A673 (cell line): ENCODE measurements around the gene ALDH1L2. TPM values are rescaled to one million over a fixed set of nuclear protein-coding genes. Genes with fewer than 3 reads are reported as not detected.

Experiments used
- BruUV-seq: library from RNA; stranded (reverse); fragments of 400-500 nt; replicated peaks from 2 replicates; lab custom pipeline; 2021; lab: Mats Ljungman, UMichigan
- CTCF ChIA-PET: fragments of 300-600 bp; sonication (Branson Sonifier 250); formaldehyde crosslinking; loops from one replicate; lab custom pipeline; 2022; ENCODE audit warnings: antibody characterized with exemption; lab: Charles Lee
- POLR2A ChIA-PET: fragments of 300-600 bp; sonication (Branson Sonifier 250); formaldehyde crosslinking; loops from one replicate; lab custom pipeline; 2022; ENCODE audit warnings: antibody characterized with exemption; ENCODE audit not compliant: low non-redundant PET; lab: Charles Lee
- DNase-seq: peaks from one replicate; pipeline ENCODE4 v3.0.0-alpha.2; 2015; ENCODE audit warnings: low spot score
- H3K27ac ChIP-seq: fragments of 200-600 bp; sonication (generic); 2 replicates; pipeline ENCODE4 v1.5.1; 2016; ENCODE audit warnings: mixed run types, low read depth, mild to moderate bottlenecking, mixed read lengths, antibody characterized with exemption, low read length; ENCODE audit not compliant: poor library complexity, severe bottlenecking
- H3K27me3 ChIP-seq: fragments of 200-600 bp; sonication (generic); replicated peaks from 2 replicates; pipeline ENCODE4 v1.6.1; 2017; ENCODE audit warnings: mixed run types, low read depth, mild to moderate bottlenecking, mixed read lengths, antibody characterized with exemption, low read length; ENCODE audit not compliant: insufficient read depth, poor library complexity
- H3K36me3 ChIP-seq: fragments of 200-600 bp; sonication (generic); 2 replicates; pipeline ENCODE4 v1.6.1; 2016; ENCODE audit warnings: mixed run types, mild to moderate bottlenecking, mixed read lengths, antibody characterized with exemption, low read length; ENCODE audit not compliant: insufficient read depth, poor library complexity, severe bottlenecking
- H3K4me1 ChIP-seq: fragments of 200-600 bp; sonication (generic); 2 replicates; pipeline ENCODE4 v1.6.1; 2017; ENCODE audit warnings: mixed run types, mild to moderate bottlenecking, mixed read lengths, antibody characterized with exemption, low read length; ENCODE audit not compliant: insufficient read depth, poor library complexity, severe bottlenecking
- H3K4me3 ChIP-seq: fragments of 200-600 bp; sonication (generic); 2 replicates; pipeline ENCODE4 v1.5.1; 2016; ENCODE audit warnings: low read depth, mixed run types, mild to moderate bottlenecking, mixed read lengths, low read length; ENCODE audit not compliant: poor library complexity, severe bottlenecking
- H3K9me3 ChIP-seq: fragments of 200-600 bp; sonication (generic); 2 replicates; pipeline ENCODE4 v1.6.1; 2016; ENCODE audit warnings: mixed run types, low read depth, mild to moderate bottlenecking, mixed read lengths, antibody characterized with exemption, low read length; ENCODE audit not compliant: poor library complexity, severe bottlenecking
- EZH2 ChIP-seq: fragments of 200-600 bp; sonication (generic); IDR thresholded peaks from 2 replicates; pipeline ENCODE4 v1.6.1; 2017; ENCODE audit warnings: borderline replicate concordance, low read depth, mild to moderate bottlenecking, mixed read lengths, antibody characterized with exemption, low read length; ENCODE audit not compliant: poor library complexity, severe bottlenecking
- intact Hi-C: fragments of 100-400 bp; cut with micrococcal nuclease; formaldehyde crosslinking; loops from one replicate; pipeline ENCODE4 v1.10.0; 2022; ENCODE audit not compliant: unreplicated experiment
- total RNA-seq: library from RNA; stranded (reverse); gene quantifications from 2 replicates; pipeline ENCODE4 v1.2.3, GENCODE V29; 2021
- TF ChIP-seq, protein P1 (sequence below): fragments of 300-800, 200-600 bp; sonication (generic); conservative IDR thresholded peaks from 2 replicates; pipeline ENCODE4 v1.5.1; 2017; ENCODE audit warnings: low read depth, mild to moderate bottlenecking, antibody characterized with exemption, low read length, moderate library complexity, mixed read lengths

ALDH1L2 gene
- total RNA-seq, 1 experiment from 2014 or later, result 3.4 TPM

DNA sequence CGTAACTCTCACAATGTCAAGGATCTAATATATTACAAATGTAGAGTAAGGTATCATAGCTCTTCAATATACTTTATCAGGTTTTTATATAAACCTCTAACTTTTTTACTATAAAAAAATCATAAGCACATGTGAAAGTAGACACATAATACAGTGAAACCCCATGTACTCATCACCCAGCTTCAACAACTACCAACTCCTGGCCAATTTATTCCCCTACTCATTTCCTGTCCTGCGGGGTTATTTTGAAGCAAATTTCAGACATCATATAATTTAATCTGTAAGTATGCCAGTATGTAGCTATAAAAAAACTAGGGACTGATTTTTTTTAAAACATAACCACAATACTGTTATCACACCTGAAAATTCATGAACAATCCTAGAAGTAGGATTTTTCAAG lies 50.4 kb downstream of the ALDH1L2 start:
- H3K4me1 ChIP-seq, result no peaks in the 10 kb centered on the region
- no peak for TF ChIP-seq EZH2
- TF ChIP-seq, protein P1, sequence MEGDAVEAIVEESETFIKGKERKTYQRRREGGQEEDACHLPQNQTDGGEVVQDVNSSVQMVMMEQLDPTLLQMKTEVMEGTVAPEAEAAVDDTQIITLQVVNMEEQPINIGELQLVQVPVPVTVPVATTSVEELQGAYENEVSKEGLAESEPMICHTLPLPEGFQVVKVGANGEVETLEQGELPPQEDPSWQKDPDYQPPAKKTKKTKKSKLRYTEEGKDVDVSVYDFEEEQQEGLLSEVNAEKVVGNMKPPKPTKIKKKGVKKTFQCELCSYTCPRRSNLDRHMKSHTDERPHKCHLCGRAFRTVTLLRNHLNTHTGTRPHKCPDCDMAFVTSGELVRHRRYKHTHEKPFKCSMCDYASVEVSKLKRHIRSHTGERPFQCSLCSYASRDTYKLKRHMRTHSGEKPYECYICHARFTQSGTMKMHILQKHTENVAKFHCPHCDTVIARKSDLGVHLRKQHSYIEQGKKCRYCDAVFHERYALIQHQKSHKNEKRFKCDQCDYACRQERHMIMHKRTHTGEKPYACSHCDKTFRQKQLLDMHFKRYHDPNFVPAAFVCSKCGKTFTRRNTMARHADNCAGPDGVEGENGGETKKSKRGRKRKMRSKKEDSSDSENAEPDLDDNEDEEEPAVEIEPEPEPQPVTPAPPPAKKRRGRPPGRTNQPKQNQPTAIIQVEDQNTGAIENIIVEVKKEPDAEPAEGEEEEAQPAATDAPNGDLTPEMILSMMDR, result no peak
- H3K4me3 ChIP-seq, result no peak overlapping the region
- intact Hi-C loops, result no loop called here
- H3K36me3 ChIP-seq, result no peaks in the 10 kb centered on the region
- no peaks in the 10 kb centered on the region for H3K27me3 ChIP-seq
- ChIA-PET POLR2A (no interaction called here), CTCF (no interaction called here)
- no TSS peak for BruUV-seq
- H3K27ac ChIP-seq, result no peak overlapping the region
- H3K9me3 ChIP-seq, result no peaks in the 10 kb centered on the region
- no peak for DNase-seq

DNA sequence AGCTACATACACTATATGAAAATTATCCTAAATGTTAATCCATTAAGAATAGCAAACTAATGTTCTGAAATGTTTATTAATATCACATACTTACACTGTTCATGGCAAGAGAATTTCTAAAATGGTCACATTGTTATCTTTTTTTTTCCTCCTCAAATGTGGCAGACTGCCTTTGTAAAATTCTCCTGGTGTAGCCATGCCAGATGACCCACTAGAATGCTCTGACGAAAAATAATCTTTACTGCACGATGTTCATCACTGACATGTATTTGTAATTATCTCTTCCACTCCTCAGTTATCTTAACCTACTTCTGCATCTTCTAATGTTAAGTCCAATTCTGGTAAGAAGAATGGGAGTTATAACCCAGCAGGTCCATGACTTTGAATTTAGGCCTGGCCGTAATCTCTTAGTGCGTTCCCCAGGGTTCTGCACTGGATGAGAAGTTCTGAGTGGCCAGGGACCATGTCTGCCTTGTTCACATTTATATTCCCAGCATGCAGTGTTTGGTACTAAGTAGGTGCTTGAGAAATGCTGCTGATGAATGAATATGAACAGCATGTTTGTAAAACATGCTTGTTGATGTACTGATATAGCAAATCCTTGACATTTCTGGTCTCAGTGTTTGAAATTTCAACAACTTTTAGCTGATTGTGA lies 51.4 kb downstream of the ALDH1L2 start:
- Histone ChIP-seq H3K4me3 (no peak overlapping the region), H3K9me3 (no peaks in the 10 kb centered on the region), H3K36me3 (no peaks in the 10 kb centered on the region), H3K27me3 (no peaks in the 10 kb centered on the region), H3K27ac (no peak overlapping the region), H3K4me1 (no peaks in the 10 kb centered on the region)
- intact Hi-C loops, result no loop called here
- no TSS peak for BruUV-seq
- no peak for TF ChIP-seq EZH2
- TF ChIP-seq, protein P1, result no peak
- CTCF ChIA-PET, result no interaction called here
- POLR2A ChIA-PET, result no interaction called here
- no peak for DNase-seq

DNA sequence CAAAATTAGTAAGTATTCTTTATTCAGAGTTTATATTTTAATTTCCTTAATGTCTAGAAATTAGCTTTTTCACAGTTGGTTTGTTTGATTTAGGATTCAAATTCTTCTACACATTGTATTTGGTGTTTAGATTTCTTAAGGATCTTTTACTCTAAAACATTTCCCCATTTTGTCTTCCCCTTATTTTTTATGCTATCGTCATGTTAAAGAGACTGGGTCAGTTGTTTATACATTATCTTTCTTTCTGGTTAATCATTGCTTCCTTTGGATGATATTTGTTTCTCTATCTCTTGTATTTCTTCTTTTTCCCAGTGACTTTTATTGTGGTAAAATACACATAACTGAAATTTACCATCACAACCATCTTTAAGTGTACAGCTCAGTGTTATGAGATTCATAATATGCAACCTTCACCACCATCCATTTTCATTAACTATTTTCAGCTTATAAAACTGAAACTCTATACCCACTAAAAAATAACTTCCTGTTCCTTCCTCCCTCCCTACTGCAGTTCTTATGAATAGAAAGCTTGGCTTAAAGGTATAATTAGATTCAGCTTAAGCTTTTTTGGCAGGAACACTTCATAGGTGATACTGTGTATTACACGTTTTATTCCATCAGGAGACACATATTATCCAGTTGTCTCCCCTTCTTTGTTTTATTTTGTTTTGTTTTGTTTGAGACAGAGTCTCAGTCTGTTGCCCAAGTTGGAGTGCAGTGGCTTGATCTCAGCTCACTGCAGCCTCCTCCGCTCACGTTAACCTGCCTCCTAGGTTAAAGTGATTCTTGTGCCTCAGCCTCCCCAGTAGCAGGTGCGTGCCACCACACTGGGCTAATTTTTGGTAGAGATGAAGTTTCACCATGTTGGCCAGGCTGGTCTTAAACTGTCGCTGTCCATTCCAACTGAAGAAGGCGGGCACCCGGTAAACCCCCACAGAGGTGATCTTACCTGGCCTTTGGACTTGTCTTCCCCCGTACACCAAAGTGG lies 53.1 kb downstream of the ALDH1L2 start:
- POLR2A ChIA-PET, result no interaction called here

More for the DNA sequence above, 53.1 kb downstream of the ALDH1L2 start:
- no peak overlapping the region for H3K27ac ChIP-seq
- DNase-seq, result no peak
- H3K36me3 ChIP-seq, result no peaks in the 10 kb centered on the region
- no peak overlapping the region for H3K4me3 ChIP-seq
- H3K9me3 ChIP-seq, result no peaks in the 10 kb centered on the region
- TF ChIP-seq EZH2, result no peak
- TF ChIP-seq, protein P1, result no peak
- CTCF ChIA-PET, result no interaction called here
- H3K4me1 ChIP-seq, result no peaks in the 10 kb centered on the region
- intact Hi-C loops, result no loop called here
- no TSS peak for BruUV-seq
- H3K27me3 ChIP-seq, result no peaks in the 10 kb centered on the region
